ENCODE measurements around the gene PCOLCE2. TPM values are rescaled to one million over a fixed set of nuclear protein-coding genes. Genes with fewer than 3 reads are reported as not detected.

Gene PCOLCE2
- polyA plus RNA-seq, 1 donor (not counting 4 experiments of a cell fraction or from before 2014, with no cell fraction given): 2.4 TPM

GRCh38 chr3:142808103-142808917 lies 80.6 kb downstream of the PCOLCE2 start:
- no peaks in the 10 kb centered on the region for H3K79me2 ChIP-seq (ENCODE audit: control insufficient read depth, insufficient read depth, low read length)
- no peaks in the 10 kb centered on the region for H3K36me3 ChIP-seq (ENCODE audit: control insufficient read depth in 2 of 2, extremely low read depth in 1 of 2, insufficient read depth in 2 of 2, low read length in 2 of 2)
- H3K27me3 ChIP-seq (ENCODE audit: control insufficient read depth, extremely low read depth, insufficient read depth, low read length): no peaks in the 10 kb centered on the region
- DNase-seq (ENCODE audit: low read depth, low spot score): peak; percentile 48
- H2AFZ ChIP-seq (ENCODE audit: control insufficient read depth, low read length): no peak overlapping the region
- dilution Hi-C loops (cut with MboI; ENCODE audit: extremely low pct_ligation_motif_present, low sequenced_read_pairs): no loop called here
- H4K20me1 ChIP-seq (ENCODE audit: control insufficient read depth, extremely low read depth, insufficient read depth, low read length): no peaks in the 10 kb centered on the region
- no peak overlapping the region for H3K27ac ChIP-seq (ENCODE audit: control insufficient read depth, insufficient read depth, low read length)
- no peak overlapping the region for H3K4me3 ChIP-seq (ENCODE audit: control insufficient read depth in 2 of 3, extremely low read depth in 1 of 3, insufficient read depth in 2 of 3, low read depth in 1 of 3, low read length in 3 of 3)
- peak; percentile 99 for FAIRE-seq
- no peak overlapping the region for H3K4me2 ChIP-seq (ENCODE audit: control insufficient read depth, extremely low read depth, insufficient read depth, low read depth, low read length)
- peaks cover 2% of the 10 kb centered on the region for H3K4me1 ChIP-seq (ENCODE audit: control insufficient read depth, extremely low read depth, insufficient read depth, low read length)
- H3K9ac ChIP-seq (ENCODE audit: control insufficient read depth, extremely low read depth, insufficient read depth, low read length): no peak overlapping the region
- no peaks in the 10 kb centered on the region for H3K9me3 ChIP-seq (ENCODE audit: control insufficient read depth, low read depth, low read length)
- TF ChIP-seq EZH2 (IDR thresholded peaks at IDR 0.05; ENCODE audit: low read length) (no peak), CTCF (optimal IDR thresholded peaks at IDR 0.05 in 1 of 3, IDR thresholded peaks at IDR 0.05 in 1 of 3, conservative IDR thresholded peaks at IDR 0.05 in 1 of 3; ENCODE audit: extremely low read depth in 1 of 3, insufficient read depth in 2 of 3, low read length in 3 of 3) (no peak)
- no peaks in the 10 kb centered on the region for H3K9me1 ChIP-seq (ENCODE audit: control insufficient read depth, extremely low read depth, insufficient read depth, low read length)

- Histone ChIP-seq H3K27me3 (ENCODE audit: control insufficient read depth, extremely low read depth, insufficient read depth, low read length) (no peaks in the 10 kb centered on the region), H4K20me1 (ENCODE audit: control insufficient read depth, extremely low read depth, insufficient read depth, low read length) (no peaks in the 10 kb centered on the region), H3K4me2 (ENCODE audit: control insufficient read depth, extremely low read depth, insufficient read depth, low read depth, low read length) (no peak overlapping the region), H2AFZ (ENCODE audit: control insufficient read depth, low read length) (no peak overlapping the region), H3K27ac (ENCODE audit: control insufficient read depth, insufficient read depth, low read length) (no peak overlapping the region), H3K9me3 (ENCODE audit: control insufficient read depth, low read depth, low read length) (no peaks in the 10 kb centered on the region), H3K36me3 (ENCODE audit: control insufficient read depth in 2 of 2, extremely low read depth in 1 of 2, insufficient read depth in 2 of 2, low read length in 2 of 2) (no peaks in the 10 kb centered on the region), H3K79me2 (ENCODE audit: control insufficient read depth, insufficient read depth, low read length) (no peaks in the 10 kb centered on the region), H3K9me1 (ENCODE audit: control insufficient read depth, extremely low read depth, insufficient read depth, low read length) (no peaks in the 10 kb centered on the region), H3K9ac (ENCODE audit: control insufficient read depth, extremely low read depth, insufficient read depth, low read length) (no peak overlapping the region), H3K4me1 (ENCODE audit: control insufficient read depth, extremely low read depth, insufficient read depth, low read length) (no peaks in the 10 kb centered on the region), H3K4me3 (ENCODE audit: control insufficient read depth in 2 of 3, extremely low read depth in 1 of 3, insufficient read depth in 2 of 3, low read depth in 1 of 3, low read length in 3 of 3) (no peak overlapping the region)
- dilution Hi-C loops (cut with MboI; ENCODE audit: extremely low pct_ligation_motif_present, low sequenced_read_pairs): no loop called here
- DNase-seq (ENCODE audit: low read depth, low spot score) (no peak), FAIRE-seq (no peak)
- TF ChIP-seq CTCF (optimal IDR thresholded peaks at IDR 0.05 in 1 of 3, IDR thresholded peaks at IDR 0.05 in 1 of 3, conservative IDR thresholded peaks at IDR 0.05 in 1 of 3; ENCODE audit: extremely low read depth in 1 of 3, insufficient read depth in 2 of 3, low read length in 3 of 3) (no peak), EZH2 (IDR thresholded peaks at IDR 0.05; ENCODE audit: low read length) (no peak)
Measured at GRCh38 chr3:142802891-142803290, 86.0 kb downstream of the PCOLCE2 start.
